Measurements from ENCODE around the gene POMZP3.
"Not testable (repeated sequence)": the region's sequence is repeated elsewhere in the genome, so short reads cannot be mapped to it uniquely, and the experiment has no call there.

POMZP3 gene

DNA sequence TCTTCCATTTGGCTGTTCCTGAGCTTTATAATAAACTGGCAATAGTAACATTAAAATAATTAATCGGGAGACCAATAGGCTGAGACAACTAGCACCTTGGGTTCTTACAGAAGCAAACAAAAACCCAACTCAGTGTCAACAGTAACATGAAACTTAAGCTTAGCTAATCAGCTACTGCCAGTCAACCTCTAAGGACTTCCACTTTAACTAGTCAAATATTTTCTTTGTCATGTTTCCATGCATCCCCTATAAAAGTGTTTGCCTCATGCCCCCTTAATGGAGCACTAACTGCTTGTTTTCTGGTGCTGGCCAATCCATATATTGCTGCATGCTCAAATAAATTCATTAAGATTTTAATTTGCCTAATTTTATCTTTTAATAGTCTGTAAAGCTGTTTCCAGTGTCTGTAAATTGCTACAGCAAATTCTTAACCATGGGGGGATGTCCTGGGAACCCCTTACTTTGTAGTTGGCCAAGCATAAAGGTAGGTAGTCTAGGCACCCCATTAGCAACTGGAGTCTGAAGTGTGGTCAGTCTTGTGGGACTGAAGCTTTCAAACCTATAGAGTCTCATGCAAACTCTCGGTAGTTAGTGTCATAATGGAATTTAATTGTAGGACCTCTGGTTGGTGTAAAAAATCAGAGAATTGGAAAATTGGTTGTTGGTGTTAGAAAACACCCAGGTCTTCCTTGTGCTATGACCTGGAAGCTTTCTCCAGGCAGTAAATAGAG is 40.3 kb downstream of the POMZP3 start:
- not testable (repeated sequence) for DNase-seq

- DNase-seq = peak; percentile 1
Observed at GRCh38 chr7:76583636-76584281, 43.3 kb downstream of the POMZP3 start.

GRCh38 chr7:76582848-76583631 is 44.0 kb downstream of the POMZP3 start:
- DNase-seq = not testable (repeated sequence)

DNA sequence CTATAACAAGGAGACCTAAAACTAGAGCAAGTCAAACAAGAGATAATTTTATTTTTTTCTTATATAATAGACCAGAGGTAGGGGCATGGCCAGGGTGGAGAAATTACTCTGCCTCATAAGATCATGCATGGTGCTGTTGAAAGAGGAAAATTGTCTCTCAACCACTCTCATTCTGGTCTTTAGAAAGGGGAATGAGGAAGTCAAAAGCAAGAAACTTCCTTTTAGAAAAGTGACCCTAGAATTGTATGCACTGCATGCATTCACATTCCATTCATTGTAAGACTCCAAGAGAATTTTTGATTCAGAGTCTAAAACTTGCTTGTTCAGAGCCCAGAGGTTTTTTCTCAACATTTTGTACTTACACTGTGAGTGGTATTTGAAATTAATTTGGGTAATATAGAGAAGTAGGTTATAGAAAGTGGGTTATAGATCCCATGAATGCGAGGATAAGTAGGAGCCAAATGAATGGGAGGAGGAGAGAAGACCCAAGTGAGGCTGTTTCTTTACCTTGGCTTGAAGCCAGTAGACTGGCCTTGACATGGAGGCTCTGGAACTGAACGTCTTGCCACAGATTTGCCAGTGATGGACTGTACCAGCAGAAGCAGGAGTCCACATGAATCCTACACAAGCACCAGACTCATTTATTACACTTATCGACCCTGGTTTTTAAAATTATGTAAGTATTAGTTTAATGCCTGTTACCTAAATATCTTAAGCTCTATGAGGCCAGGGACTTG is 51.0 kb downstream of the POMZP3 start:
- DNase-seq = not testable (repeated sequence)

- DNase-seq = not testable (repeated sequence)
Observed at GRCh38 chr7:76575431-76575830, 51.6 kb downstream of the POMZP3 start.

GRCh38 chr7:76572296-76572695 is 54.8 kb downstream of the POMZP3 start:
- DNase-seq = not testable (repeated sequence)

- DNase-seq = not testable (repeated sequence)
Observed at GRCh38 chr7:76570324-76570775, 56.7 kb downstream of the POMZP3 start.

DNA sequence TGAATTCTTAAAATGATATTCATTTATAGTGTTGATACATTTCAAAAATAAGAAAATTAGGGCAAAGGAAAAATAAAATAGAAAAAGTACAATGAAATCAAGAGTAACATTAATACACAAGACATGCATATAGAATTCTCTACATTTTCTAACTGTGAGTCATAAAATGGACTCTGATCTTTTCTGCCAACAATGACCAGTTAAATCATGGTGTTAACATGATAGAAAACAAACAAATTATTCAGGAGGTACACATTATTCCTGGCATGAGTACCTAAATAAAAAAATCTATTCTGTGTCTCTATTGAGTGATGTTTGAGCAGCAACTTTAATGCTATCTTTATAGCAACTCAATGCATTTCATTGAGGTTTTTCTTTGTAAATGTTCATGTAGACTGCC is 58.3 kb downstream of the POMZP3 start:
- not testable (repeated sequence) for DNase-seq

DNA sequence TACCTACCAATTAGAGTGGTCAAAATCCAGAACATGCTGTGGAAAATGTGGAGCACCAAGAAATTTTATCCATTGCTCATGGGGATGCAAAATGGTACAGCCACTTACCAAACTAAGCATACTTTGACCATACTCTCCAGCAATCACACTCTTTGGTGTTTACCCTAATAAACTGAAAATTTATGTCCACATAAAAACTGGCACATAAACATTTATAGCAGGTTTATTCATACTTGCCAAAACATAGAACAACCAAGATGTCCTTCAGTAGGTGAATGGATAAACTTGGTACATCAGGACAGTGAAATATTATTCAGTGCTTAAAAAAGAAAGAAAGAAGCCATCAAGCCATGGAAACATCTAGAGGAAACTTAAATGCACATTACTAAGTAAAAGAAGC is 59.3 kb downstream of the POMZP3 start:
- DNase-seq = not testable (repeated sequence)

DNA sequence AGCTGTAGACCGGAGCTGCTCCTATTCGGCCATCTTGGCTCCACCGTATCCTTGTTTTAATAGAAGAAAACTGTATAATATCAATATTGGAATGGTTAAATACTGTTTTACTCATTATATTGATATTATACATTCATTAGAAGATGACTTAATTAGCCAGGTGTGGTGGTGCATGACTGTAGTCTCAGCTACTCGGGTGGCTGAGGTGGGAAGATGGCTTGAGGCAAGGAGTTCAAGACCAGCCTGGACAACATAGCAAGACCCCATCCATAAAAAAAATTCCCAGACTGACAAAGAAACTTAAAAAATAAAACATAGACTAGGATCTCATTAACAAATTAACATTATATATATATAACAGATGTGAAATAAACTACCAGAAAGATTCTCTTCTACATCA is 59.8 kb downstream of the POMZP3 start:
- not testable (repeated sequence) for DNase-seq

DNA sequence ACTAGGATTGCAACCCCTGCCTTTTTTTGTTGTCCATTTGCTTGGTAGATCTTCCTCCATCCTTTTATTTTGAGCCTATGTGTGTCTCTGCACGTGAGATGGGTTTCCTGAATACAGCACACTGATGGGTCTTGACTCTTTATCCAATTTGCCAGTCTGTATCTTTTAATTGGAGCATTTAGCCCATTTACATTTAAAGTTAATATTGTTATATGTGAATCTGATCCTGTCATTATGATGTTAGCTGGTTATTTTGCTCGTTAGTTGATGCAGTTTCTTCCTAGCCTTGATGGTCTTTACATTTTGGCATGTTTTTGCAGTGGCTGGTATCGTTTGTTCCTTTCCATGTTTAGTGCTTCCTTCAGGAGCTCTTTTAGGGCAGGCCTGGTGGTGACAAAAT is 62.1 kb downstream of the POMZP3 start:
- not testable (repeated sequence) for DNase-seq

DNA sequence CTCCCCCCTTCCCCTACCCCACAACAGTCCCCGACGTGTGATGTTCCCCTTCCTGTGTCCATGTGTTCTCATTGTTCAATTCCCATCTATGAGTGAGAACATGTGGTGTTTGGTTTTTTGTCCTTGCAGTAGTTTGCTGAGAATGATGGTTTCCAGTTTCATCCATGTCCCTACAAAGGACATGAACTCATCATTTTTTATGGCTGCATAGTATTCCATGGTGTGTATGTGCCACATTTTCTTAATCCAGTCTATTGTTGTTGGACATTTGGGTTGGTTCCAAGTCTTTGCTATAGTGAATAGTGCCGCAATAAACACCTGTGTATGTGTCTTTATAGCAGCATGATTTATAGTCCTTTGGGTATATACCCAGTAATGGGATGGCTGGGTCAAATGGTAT is 65.7 kb downstream of the POMZP3 start:
- not testable (repeated sequence) for DNase-seq

DNA sequence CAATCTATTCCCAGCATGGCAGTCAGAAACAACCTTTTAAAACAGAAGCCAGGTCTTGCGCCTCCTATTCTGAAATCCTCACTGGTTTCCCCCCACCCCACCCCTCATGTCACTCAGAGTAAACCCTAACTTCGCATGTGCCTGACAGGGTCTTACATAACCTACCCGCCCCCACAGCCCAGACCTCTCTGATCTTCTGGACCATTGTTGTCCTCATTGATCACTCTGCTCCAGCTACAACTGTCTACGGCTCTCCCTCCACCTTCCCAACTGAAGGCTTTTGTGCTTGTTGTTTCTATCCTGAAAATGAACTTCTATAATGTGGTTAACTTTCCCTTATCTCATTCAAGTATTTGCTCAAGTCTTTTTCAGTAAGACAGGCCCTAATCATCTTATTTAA is 66.9 kb downstream of the POMZP3 start:
- DNase-seq = not testable (repeated sequence)
